ENCODE data around the gene C1QA.
A peak's percentile ranks its signal among the peaks of the same experiment; 100 is the strongest.

The C1QA gene, protein sequence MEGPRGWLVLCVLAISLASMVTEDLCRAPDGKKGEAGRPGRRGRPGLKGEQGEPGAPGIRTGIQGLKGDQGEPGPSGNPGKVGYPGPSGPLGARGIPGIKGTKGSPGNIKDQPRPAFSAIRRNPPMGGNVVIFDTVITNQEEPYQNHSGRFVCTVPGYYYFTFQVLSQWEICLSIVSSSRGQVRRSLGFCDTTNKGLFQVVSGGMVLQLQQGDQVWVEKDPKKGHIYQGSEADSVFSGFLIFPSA

GRCh38 chr1:22636353-22636752 lies at the start of gene C1QA:
TSS of gene C1QA (plus strand) at chr1:22636628. CDS start at chr1:22637617, 989 bp downstream.
- no peaks in the 10 kb centered on the region for H3K4me1 ChIP-seq (ENCODE audit: low read length)
- H3K4me3 ChIP-seq (ENCODE audit: low read length), result no peak within 1 kb of the TSS
- H3K9ac ChIP-seq (ENCODE audit: low read length), result no peak within 1 kb of the TSS
- no peaks in the 10 kb centered on the region for H3K9me3 ChIP-seq (replicated peaks; ENCODE audit: insufficient read depth, low read length)
- H3F3A ChIP-seq (ENCODE audit: insufficient read depth, low read length), result no peaks in the 10 kb centered on the region
- no peak within 1 kb of the TSS for H3K4me2 ChIP-seq (ENCODE audit: low read depth, low read length)
- H3K79me2 ChIP-seq (ENCODE audit: low read length), result no peaks in the 10 kb centered on the region
- H3K9me2 ChIP-seq (replicated peaks; ENCODE audit: insufficient read depth, low read length), result no peaks in the 10 kb centered on the region
- TF ChIP-seq EZH2phosphoT487 (IDR thresholded peaks at IDR 0.05; ENCODE audit: low read length) (no peak), EZH2 (optimal IDR thresholded peaks at IDR 0.05; ENCODE audit: low read depth, low read length) (no peak)
- TF ChIP-seq, protein P1, sequence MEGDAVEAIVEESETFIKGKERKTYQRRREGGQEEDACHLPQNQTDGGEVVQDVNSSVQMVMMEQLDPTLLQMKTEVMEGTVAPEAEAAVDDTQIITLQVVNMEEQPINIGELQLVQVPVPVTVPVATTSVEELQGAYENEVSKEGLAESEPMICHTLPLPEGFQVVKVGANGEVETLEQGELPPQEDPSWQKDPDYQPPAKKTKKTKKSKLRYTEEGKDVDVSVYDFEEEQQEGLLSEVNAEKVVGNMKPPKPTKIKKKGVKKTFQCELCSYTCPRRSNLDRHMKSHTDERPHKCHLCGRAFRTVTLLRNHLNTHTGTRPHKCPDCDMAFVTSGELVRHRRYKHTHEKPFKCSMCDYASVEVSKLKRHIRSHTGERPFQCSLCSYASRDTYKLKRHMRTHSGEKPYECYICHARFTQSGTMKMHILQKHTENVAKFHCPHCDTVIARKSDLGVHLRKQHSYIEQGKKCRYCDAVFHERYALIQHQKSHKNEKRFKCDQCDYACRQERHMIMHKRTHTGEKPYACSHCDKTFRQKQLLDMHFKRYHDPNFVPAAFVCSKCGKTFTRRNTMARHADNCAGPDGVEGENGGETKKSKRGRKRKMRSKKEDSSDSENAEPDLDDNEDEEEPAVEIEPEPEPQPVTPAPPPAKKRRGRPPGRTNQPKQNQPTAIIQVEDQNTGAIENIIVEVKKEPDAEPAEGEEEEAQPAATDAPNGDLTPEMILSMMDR (IDR thresholded peaks at IDR 0.05; ENCODE audit: low read length), result no peak
- no peak within 1 kb of the TSS for H3K27ac ChIP-seq (ENCODE audit: low read length)
- no peaks in the 10 kb centered on the region for H3K36me3 ChIP-seq (replicated peaks; ENCODE audit: insufficient read depth, low read length)
- peaks cover 60% of the 10 kb centered on the region for H3K27me3 ChIP-seq (replicated peaks; ENCODE audit: insufficient read depth, low read length)
- no peaks in the 10 kb centered on the region for H4K20me1 ChIP-seq (ENCODE audit: insufficient read depth, low read length)
- H2AFZ ChIP-seq (ENCODE audit: low read length), result no peak within 1 kb of the TSS
- no peak for DNase-seq

- Histone ChIP-seq H3K27ac (ENCODE audit: low read length) (no peak overlapping the region), H3F3A (ENCODE audit: insufficient read depth, low read length) (no peaks in the 10 kb centered on the region), H4K20me1 (ENCODE audit: insufficient read depth, low read length) (no peaks in the 10 kb centered on the region), H3K27me3 (replicated peaks; ENCODE audit: insufficient read depth, low read length) (peaks cover 98% of the 10 kb centered on the region), H3K9me2 (replicated peaks; ENCODE audit: insufficient read depth, low read length) (no peaks in the 10 kb centered on the region), H3K9me3 (replicated peaks; ENCODE audit: insufficient read depth, low read length) (no peaks in the 10 kb centered on the region), H2AFZ (ENCODE audit: low read length) (no peak overlapping the region), H3K79me2 (ENCODE audit: low read length) (no peaks in the 10 kb centered on the region), H3K4me2 (ENCODE audit: low read depth, low read length) (no peak overlapping the region), H3K4me3 (ENCODE audit: low read length) (no peak overlapping the region), H3K36me3 (replicated peaks; ENCODE audit: insufficient read depth, low read length) (no peaks in the 10 kb centered on the region), H3K9ac (ENCODE audit: low read length) (no peak overlapping the region), H3K4me1 (ENCODE audit: low read length) (no peaks in the 10 kb centered on the region)
- no peak for DNase-seq
- TF ChIP-seq EZH2phosphoT487 (IDR thresholded peaks at IDR 0.05; ENCODE audit: low read length) (no peak), EZH2 (optimal IDR thresholded peaks at IDR 0.05; ENCODE audit: low read depth, low read length) (no peak)
- TF ChIP-seq, protein P1 (IDR thresholded peaks at IDR 0.05; ENCODE audit: low read length), result no peak
Measured at GRCh38 chr1:22587247-22587646, 49.2 kb upstream of the C1QA start.

DNA sequence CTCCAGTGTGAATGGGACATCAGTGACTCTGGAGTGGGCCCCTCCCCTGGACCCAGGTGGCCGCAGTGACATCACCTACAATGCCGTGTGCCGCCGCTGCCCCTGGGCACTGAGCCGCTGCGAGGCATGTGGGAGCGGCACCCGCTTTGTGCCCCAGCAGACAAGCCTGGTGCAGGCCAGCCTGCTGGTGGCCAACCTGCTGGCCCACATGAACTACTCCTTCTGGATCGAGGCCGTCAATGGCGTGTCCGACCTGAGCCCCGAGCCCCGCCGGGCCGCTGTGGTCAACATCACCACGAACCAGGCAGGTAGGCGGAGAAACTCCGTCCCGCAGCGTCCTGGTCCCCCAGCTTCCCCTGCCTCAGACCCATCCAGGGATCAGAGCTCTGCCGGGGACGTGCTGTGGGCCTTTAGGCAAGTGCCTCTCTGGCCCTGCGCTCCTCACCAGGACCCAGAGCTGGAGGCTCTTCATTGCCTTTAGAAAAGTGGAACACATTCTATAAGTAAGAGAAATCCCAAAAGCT lies 47.5 kb upstream of the C1QA start:
- H3K9ac ChIP-seq (ENCODE audit: low read length), result no peak overlapping the region
- H3K79me2 ChIP-seq (ENCODE audit: low read length), result no peaks in the 10 kb centered on the region
- no peak for DNase-seq
- H3K9me3 ChIP-seq (replicated peaks; ENCODE audit: insufficient read depth, low read length), result no peaks in the 10 kb centered on the region
- H3K4me3 ChIP-seq (ENCODE audit: low read length), result no peak overlapping the region
- H3K36me3 ChIP-seq (replicated peaks; ENCODE audit: insufficient read depth, low read length), result no peaks in the 10 kb centered on the region
- no peak overlapping the region for H3K27ac ChIP-seq (ENCODE audit: low read length)
- no peaks in the 10 kb centered on the region for H3K9me2 ChIP-seq (replicated peaks; ENCODE audit: insufficient read depth, low read length)
- H3K4me1 ChIP-seq (ENCODE audit: low read length), result no peaks in the 10 kb centered on the region
- no peak overlapping the region for H2AFZ ChIP-seq (ENCODE audit: low read length)
- H4K20me1 ChIP-seq (ENCODE audit: insufficient read depth, low read length), result no peaks in the 10 kb centered on the region
- H3F3A ChIP-seq (ENCODE audit: insufficient read depth, low read length), result no peaks in the 10 kb centered on the region
- H3K27me3 ChIP-seq (replicated peaks; ENCODE audit: insufficient read depth, low read length), result peaks cover 96% of the 10 kb centered on the region
- no peak overlapping the region for H3K4me2 ChIP-seq (ENCODE audit: low read depth, low read length)
- TF ChIP-seq EZH2 (optimal IDR thresholded peaks at IDR 0.05; ENCODE audit: low read depth, low read length), result no peak
- TF ChIP-seq EZH2phosphoT487 (IDR thresholded peaks at IDR 0.05; ENCODE audit: low read length), result peak; percentile 48; the same call in 1 of the 2 replicates

DNA sequence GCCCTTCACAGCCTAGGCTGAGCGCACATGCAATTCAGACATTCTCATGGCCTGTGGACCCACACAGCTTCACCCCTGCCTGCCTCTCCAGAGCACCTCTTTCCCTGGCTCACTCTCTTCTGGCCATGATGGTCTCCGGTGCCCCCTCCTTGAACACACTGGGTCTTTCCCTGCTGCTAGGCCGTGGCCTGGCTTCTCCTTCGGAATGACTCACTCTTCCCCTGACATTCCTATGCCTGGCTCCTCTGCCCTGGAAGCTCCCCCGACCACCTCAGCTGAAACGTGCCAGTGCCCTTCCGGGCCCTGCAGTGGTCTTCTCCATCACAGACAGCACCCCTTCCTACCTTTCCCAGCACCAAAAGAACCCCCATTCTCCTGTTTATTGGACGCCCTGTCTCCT lies 44.9 kb upstream of the C1QA start:
- DNase-seq, result no peak
- H3K36me3 ChIP-seq (replicated peaks; ENCODE audit: insufficient read depth, low read length), result no peaks in the 10 kb centered on the region

More for the DNA sequence above, 44.9 kb upstream of the C1QA start:
- Histone ChIP-seq H3K4me3 (ENCODE audit: low read length) (no peak overlapping the region), H3K79me2 (ENCODE audit: low read length) (no peaks in the 10 kb centered on the region), H2AFZ (ENCODE audit: low read length) (no peak overlapping the region), H3K9me2 (replicated peaks; ENCODE audit: insufficient read depth, low read length) (no peaks in the 10 kb centered on the region), H3K27me3 (replicated peaks; ENCODE audit: insufficient read depth, low read length) (peaks cover 94% of the 10 kb centered on the region), H4K20me1 (ENCODE audit: insufficient read depth, low read length) (no peaks in the 10 kb centered on the region), H3K9ac (ENCODE audit: low read length) (no peak overlapping the region), H3F3A (ENCODE audit: insufficient read depth, low read length) (no peaks in the 10 kb centered on the region), H3K27ac (ENCODE audit: low read length) (no peak overlapping the region), H3K4me2 (ENCODE audit: low read depth, low read length) (no peak overlapping the region), H3K4me1 (ENCODE audit: low read length) (no peaks in the 10 kb centered on the region), H3K9me3 (replicated peaks; ENCODE audit: insufficient read depth, low read length) (no peaks in the 10 kb centered on the region)
- TF ChIP-seq EZH2phosphoT487 (IDR thresholded peaks at IDR 0.05; ENCODE audit: low read length) (no peak), EZH2 (optimal IDR thresholded peaks at IDR 0.05; ENCODE audit: low read depth, low read length) (no peak)
- TF ChIP-seq, protein P1 (IDR thresholded peaks at IDR 0.05; ENCODE audit: low read length), result no peak

Measured in MM.1S (cell line).